ENCODE data around the gene POLR2J. TPM values are rescaled to one million over a fixed set of nuclear protein-coding genes. Genes with fewer than 3 reads are reported as not detected.

The POLR2J gene
- total RNA-seq, 2 donors from 2014 or later, result 35.6 to 37.9 TPM

GRCh38 chr7:102431617-102432298, 47.0 kb downstream of the POLR2J start:
- peaks cover 40% of the 10 kb centered on the region for H3K4me1 Mint-ChIP-seq
- H3K27ac Mint-ChIP-seq, result peak overlapping the region; percentile 100
- no peaks in the 10 kb centered on the region for H3K36me3 Mint-ChIP-seq (ENCODE audit: low read depth)

GRCh38 chr7:102429141-102429899, 49.4 kb downstream of the POLR2J start:
- no peak overlapping the region for H3K4me3 Mint-ChIP-seq
- H3K27ac Mint-ChIP-seq, result peak overlapping the region; percentile 100
- ATAC-seq (no peak), DNase-seq (no peak)
- H3K27me3 Mint-ChIP-seq, result no peaks in the 10 kb centered on the region
- no peaks in the 10 kb centered on the region for H3K36me3 Mint-ChIP-seq (ENCODE audit: low read depth)
- H3K4me1 Mint-ChIP-seq, result peaks cover 52% of the 10 kb centered on the region
- no peaks in the 10 kb centered on the region for H3K9me3 ChIP-seq (ENCODE audit: control insufficient read depth, low read length, poor library complexity, severe bottlenecking)

More at GRCh38 chr7:102431617-102432298, 47.0 kb downstream of the POLR2J start:
- H3K27me3 Mint-ChIP-seq, result no peaks in the 10 kb centered on the region
- DNase-seq, result peak; percentile 48 to 70 (median 53)
- peak overlapping the region; percentile 82 for H3K4me3 Mint-ChIP-seq
- no peaks in the 10 kb centered on the region for H3K9me3 ChIP-seq (ENCODE audit: control insufficient read depth, low read length, poor library complexity, severe bottlenecking)
- peak; percentile 73 for ATAC-seq

- no peak for DNase-seq
- Mint-ChIP-seq H3K36me3 (ENCODE audit: low read depth) (no peaks in the 10 kb centered on the region), H3K27ac (peak overlapping the region; percentile 100), H3K4me1 (peaks cover 54% of the 10 kb centered on the region), H3K4me3 (peak overlapping the region; percentile 93), H3K27me3 (no peaks in the 10 kb centered on the region)
- H3K9me3 ChIP-seq (ENCODE audit: control insufficient read depth, low read length, poor library complexity, severe bottlenecking), result no peaks in the 10 kb centered on the region
- ATAC-seq, result no peak
Measured at GRCh38 chr7:102427019-102427405, 51.7 kb downstream of the POLR2J start.

GRCh38 chr7:102426268-102427018, 52.3 kb downstream of the POLR2J start:
- Mint-ChIP-seq H3K4me1 (peaks cover 49% of the 10 kb centered on the region), H3K4me3 (peak overlapping the region; percentile 93), H3K27me3 (no peaks in the 10 kb centered on the region), H3K27ac (peak overlapping the region; percentile 100), H3K36me3 (ENCODE audit: low read depth) (no peaks in the 10 kb centered on the region)
- ATAC-seq (peak; percentile 79), DNase-seq (peak in 2 of 3 donors; percentile 37 to 49)
- no peaks in the 10 kb centered on the region for H3K9me3 ChIP-seq (ENCODE audit: control insufficient read depth, low read length, poor library complexity, severe bottlenecking)

GRCh38 chr7:102425639-102426267, 53.0 kb downstream of the POLR2J start:
- H3K36me3 Mint-ChIP-seq (ENCODE audit: low read depth), result peaks cover 3% of the 10 kb centered on the region
- peaks cover 47% of the 10 kb centered on the region for H3K4me1 Mint-ChIP-seq
- peak overlapping the region; percentile 100 for H3K27ac Mint-ChIP-seq
- H3K4me3 Mint-ChIP-seq, result peak overlapping the region; percentile 93
- H3K27me3 Mint-ChIP-seq, result no peaks in the 10 kb centered on the region
- H3K9me3 ChIP-seq (ENCODE audit: control insufficient read depth, low read length, poor library complexity, severe bottlenecking), result no peaks in the 10 kb centered on the region
- ATAC-seq, result peak; percentile 89
- peak; percentile 74 to 85 (median 84) for DNase-seq

- ATAC-seq, result no peak
- Mint-ChIP-seq H3K4me1 (peaks cover 50% of the 10 kb centered on the region), H3K4me3 (peak overlapping the region; percentile 93), H3K27ac (peak overlapping the region; percentile 100), H3K36me3 (ENCODE audit: low read depth) (peaks cover 5% of the 10 kb centered on the region), H3K27me3 (no peaks in the 10 kb centered on the region)
- H3K9me3 ChIP-seq (ENCODE audit: control insufficient read depth, low read length, poor library complexity, severe bottlenecking), result no peaks in the 10 kb centered on the region
- no peak for DNase-seq
Measured at GRCh38 chr7:102424787-102425218, 53.9 kb downstream of the POLR2J start.

- Mint-ChIP-seq H3K27me3 (no peaks in the 10 kb centered on the region), H3K27ac (peak overlapping the region; percentile 100), H3K4me1 (peaks cover 45% of the 10 kb centered on the region), H3K36me3 (ENCODE audit: low read depth) (peaks cover 5% of the 10 kb centered on the region), H3K4me3 (peak overlapping the region; percentile 93)
- H3K9me3 ChIP-seq (ENCODE audit: control insufficient read depth, low read length, poor library complexity, severe bottlenecking), result no peaks in the 10 kb centered on the region
- ATAC-seq (no peak), DNase-seq (no peak)
Measured at GRCh38 chr7:102424129-102424551, 54.6 kb downstream of the POLR2J start.

Other genes with a start within 250 kb of the POLR2J start
- 1 to 10 TPM; 2.0 to 2.1 TPM for gene SH2B2, start 192.1 kb downstream of the POLR2J start, total RNA-seq
- gene SPDYE6, start 122.5 kb downstream of the POLR2J start, total RNA-seq, result not detected
- gene PRKRIP1, start 82.6 kb downstream of the POLR2J start, total RNA-seq, result 10 to 100 TPM; 38.0 to 44.0 TPM
- 10 to 100 TPM; 33.9 to 50.5 TPM for gene ORAI2, start 45.3 kb downstream of the POLR2J start, total RNA-seq
- 1 to 10 TPM; 4.4 to 5.5 TPM for gene ALKBH4, start 14.1 kb downstream of the POLR2J start, total RNA-seq
- 10 to 100 TPM; 13.5 to 15.2 TPM for gene LRWD1, start 13.9 kb downstream of the POLR2J start, total RNA-seq
- gene RASA4B, start 38.9 kb upstream of the POLR2J start, total RNA-seq, result 10 to 100 TPM; 20.7 to 23.7 TPM
- gene UPK3BL2, start 64.8 kb upstream of the POLR2J start, total RNA-seq, result 10 to 100 TPM; 52.5 to 84.2 TPM
- gene SPDYE2, start 72.3 kb upstream of the POLR2J start, total RNA-seq, result under 1 TPM; 0.21 to 0.55 TPM
- 100 to 1,000 TPM; 102 to 124 TPM for gene POLR2J3, start 93.7 kb upstream of the POLR2J start, total RNA-seq
- 10 to 100 TPM; 58.5 to 61.6 TPM for gene RASA4, start 137.8 kb upstream of the POLR2J start, total RNA-seq
- 10 to 100 TPM; 60.2 to 69.8 TPM for gene UPK3BL1, start 163.9 kb upstream of the POLR2J start, total RNA-seq
- not detected for gene SPDYE2B, start 171.4 kb upstream of the POLR2J start, total RNA-seq
- gene POLR2J2, start 192.7 kb upstream of the POLR2J start, total RNA-seq, result 10 to 100 TPM; 35.7 to 44.7 TPM